Jurkat, Clone E6-1 (cell line): ENCODE results near the gene TIE1.
A peak's percentile ranks its signal among the peaks of the same experiment; 100 is the strongest.

ENCODE experiments used
- DNase-seq: peaks from one replicate; pipeline ENCODE4 v3.0.0-alpha.2; 2011; ENCODE audit warnings: low read depth, low spot score
- H3K4me3 ChIP-seq: 2 replicates; pipeline ENCODE4 v1.5.1; 2011; ENCODE audit warnings: mild to moderate bottlenecking, low read length, control low read depth, moderate library complexity

The TIE1 gene

DNA sequence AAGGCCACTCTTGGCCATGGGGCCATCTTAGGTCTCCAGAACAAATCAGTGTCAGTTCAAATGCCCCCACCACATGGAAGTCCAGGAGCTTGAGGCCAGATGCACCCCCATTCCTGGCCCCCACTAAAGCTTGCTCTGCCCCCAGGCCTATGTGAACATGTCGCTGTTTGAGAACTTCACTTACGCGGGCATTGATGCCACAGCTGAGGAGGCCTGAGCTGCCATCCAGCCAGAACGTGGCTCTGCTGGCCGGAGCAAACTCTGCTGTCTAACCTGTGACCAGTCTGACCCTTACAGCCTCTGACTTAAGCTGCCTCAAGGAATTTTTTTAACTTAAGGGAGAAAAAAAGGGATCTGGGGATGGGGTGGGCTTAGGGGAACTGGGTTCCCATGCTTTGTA lies 21.7 kb downstream of the TIE1 start:
- H3K4me3 ChIP-seq = no peak overlapping the region

DNA sequence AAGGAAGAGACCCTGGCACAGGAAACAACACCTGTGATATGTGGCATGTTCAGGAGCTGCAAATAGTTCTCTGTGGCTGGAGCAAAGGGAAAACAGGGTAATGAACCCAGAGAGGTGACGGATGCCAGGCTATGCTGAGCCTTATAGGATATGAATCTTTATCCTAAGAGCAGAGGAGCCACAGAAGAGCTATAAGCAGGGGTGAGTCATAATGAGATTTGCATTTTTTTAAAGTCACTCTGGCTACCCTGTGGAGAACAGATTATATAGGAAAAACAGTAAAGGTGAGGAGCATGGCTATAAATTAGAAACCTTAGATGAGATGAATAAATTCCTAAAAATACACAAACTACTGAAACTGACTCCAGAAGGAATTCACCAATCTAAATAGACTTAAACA lies 24.0 kb downstream of the TIE1 start:
- no peak for DNase-seq
- no peak overlapping the region for H3K4me3 ChIP-seq

More for the DNA sequence above, 21.7 kb downstream of the TIE1 start:
- DNase-seq = no peak

DNA sequence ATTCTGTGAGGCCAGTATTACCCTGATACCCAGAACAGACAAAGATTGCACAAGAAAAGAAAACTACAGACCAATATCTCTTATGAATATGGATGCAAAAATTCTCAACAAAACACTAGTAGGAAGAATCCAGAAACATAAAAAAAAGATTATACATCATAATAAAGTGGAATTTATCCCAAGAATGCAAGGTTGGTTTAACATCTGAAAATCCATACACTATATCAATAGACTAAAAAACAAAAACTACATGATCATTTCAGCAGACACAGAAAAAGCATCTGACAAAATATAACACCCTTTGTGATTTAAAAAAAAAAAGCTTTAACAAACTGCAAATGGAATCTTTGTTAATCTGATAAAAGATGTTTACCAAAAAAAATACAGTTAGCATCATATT lies 24.6 kb downstream of the TIE1 start:
- H3K4me3 ChIP-seq = no peak overlapping the region
- no peak for DNase-seq

DNA sequence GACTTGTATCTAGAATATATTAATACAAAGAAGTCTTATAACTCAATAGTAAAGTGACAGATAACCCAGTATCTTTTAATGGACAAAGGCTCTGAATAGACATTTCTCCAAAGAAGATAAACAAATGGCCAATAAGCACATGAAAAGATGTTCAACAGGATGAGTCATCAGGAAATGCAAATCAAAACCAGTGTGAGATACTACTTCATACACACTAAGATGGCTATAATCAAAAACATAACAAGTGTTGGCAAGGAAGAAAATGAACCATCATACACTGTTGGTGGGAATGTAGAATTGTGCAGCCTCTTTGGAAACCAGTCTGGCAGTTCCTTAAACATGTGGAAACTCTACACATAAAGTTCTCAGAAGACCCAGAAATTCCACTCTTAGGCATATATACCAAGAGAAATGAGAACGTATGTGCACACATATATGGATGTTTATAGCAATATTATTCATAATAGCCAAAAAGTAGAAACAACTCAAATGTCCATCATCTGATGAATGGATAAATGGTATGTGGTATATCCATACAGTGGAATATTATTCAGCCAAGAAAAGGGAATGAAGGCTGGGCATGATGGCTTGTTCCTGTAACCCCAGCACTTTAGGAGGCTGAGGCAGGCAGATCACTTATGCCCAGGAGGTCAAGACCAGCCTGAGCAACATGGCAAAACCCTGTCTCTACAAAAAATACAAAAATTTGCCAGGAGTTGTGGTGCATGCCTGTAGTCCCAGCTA lies 26.9 kb downstream of the TIE1 start:
- H3K4me3 ChIP-seq = no peak overlapping the region
- no peak for DNase-seq

DNA sequence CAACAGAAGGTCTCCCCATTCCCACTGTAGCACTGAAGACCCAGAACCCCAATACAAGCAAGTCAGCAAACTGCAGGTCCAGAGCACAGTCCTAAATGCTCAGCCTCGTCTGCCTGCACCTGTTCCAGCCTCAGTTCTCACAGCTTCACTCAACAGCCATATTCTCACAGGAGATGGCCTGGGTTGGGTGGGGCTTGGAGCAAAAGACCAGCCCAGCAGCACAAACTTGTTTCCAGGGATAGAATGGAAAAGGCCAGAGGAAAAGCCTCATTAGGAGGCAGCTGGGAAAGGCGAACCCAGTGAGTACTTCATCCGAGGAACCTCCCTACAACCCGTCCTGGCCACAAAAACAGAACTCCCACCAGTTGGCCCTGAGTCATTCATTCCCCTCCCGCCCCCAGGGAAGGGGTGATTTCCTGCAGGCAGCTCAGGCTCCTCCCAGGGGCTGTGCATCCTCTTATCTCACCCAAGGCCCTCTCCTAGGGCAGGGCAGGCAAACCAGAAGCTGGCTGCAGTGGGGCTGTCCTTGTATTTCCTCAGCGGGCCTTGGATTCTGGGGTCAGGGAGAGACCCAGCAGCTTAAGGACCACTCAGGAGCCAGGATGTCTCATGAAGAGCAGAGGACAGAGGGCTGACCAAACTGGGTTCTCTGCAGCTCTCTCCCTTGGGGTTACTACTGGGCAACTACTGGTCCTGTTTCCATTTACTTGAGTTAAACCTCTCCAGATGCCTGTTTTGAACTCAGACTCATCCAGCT lies 29.4 kb downstream of the TIE1 start:
- DNase-seq = peak; percentile 9
- H3K4me3 ChIP-seq = no peak overlapping the region

DNA sequence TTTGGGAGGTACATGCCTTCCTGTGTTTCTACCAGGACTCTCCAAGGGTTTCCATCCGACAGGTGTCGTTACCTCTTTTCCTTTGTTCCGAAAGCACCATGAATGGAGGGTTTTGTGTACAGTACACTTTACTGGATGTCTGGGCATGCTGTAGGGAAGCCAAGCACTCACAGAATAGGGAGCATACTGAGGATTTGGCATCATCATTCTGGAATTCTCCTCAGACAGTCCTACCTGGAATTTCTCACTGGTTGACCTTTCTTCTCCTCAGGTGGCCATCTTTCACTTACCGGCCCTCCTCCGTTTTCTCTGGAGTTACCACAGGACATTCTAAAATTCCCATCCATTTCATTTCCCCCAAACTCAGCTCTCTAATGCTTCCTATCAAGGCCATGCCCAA lies 30.9 kb downstream of the TIE1 start:
- no peak for DNase-seq

DNA sequence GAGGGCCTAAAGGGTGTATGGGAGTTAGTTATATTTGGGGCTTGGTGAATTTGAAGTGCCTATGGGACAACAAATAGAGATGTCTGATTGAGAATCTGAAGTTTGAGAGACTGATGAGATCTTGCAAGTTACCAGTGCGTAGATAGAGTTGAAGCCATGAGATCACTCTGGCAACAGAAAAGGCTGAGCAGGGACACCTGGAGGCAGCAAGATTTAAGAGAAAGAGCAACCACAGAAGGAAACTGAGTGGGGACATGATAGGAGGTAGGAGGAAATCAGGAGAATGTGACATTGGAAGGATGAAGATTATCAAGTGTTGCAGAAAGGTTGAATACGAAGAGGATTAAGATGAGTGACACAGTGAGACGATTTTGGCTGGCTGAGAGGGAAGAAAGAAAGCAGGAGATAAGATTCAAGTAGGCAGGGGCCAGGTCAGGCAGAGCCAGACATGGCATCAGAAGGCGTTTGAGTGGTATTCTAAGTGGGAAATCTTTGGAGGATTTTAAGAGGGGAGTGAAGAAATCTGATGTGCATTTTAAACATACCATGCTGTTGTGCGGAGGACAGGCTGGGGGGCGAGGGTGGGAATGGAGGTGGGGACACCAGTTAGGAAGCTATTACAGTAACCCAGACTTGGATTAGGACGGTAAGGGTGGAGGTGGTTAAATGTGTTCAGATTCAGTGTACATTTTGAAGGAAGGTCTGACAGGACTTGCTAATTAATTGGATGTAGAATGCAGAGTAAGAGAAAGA lies 33.8 kb downstream of the TIE1 start:
- no peak overlapping the region for H3K4me3 ChIP-seq
- no peak for DNase-seq

More for the DNA sequence above, 30.9 kb downstream of the TIE1 start:
- H3K4me3 ChIP-seq = no peak overlapping the region

DNA sequence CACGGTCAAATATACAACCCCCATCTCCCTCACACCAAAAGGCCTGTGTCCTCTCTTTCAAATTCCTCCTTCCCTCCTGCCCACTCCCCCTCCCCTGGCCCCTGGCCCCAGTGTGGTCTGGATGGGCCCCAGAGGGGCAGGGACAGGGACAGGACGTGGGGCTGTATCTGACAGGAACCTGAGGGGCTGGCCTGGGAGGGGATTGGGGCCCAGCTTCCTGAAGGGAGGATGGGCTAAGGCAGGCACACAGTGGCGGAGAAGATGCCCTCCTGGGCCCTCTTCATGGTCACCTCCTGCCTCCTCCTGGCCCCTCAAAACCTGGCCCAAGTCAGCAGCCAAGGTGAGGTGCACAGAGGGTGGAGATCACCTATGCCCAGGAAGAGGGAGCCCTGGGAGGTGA lies 36.8 kb downstream of the TIE1 start, which contains the start of gene MPL:
Gene MPL, plus strand, starts transcription at position 231 of the 400 bp plus-strand sequence. Its CDS starts 31 bp downstream, at position 262.
- no peak within 1 kb of the TSS for H3K4me3 ChIP-seq
- DNase-seq = no peak

DNA sequence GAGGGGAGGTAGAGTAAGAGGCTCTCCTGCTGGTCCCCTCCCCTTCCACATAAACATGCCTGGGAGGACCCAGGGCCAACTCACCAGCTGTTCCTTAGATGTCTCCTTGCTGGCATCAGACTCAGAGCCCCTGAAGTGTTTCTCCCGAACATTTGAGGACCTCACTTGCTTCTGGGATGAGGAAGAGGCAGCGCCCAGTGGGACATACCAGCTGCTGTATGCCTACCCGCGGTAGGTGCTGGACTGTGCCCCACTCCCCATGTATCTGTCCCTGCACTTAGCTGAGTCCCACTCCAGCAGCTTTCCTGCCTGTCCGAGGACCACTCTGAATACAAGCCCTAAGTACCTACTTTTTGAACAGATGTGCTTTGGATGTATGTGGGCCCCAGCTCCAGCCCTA lies 37.2 kb downstream of the TIE1 start:
- H3K4me3 ChIP-seq = no peak overlapping the region
- no peak for DNase-seq

DNA sequence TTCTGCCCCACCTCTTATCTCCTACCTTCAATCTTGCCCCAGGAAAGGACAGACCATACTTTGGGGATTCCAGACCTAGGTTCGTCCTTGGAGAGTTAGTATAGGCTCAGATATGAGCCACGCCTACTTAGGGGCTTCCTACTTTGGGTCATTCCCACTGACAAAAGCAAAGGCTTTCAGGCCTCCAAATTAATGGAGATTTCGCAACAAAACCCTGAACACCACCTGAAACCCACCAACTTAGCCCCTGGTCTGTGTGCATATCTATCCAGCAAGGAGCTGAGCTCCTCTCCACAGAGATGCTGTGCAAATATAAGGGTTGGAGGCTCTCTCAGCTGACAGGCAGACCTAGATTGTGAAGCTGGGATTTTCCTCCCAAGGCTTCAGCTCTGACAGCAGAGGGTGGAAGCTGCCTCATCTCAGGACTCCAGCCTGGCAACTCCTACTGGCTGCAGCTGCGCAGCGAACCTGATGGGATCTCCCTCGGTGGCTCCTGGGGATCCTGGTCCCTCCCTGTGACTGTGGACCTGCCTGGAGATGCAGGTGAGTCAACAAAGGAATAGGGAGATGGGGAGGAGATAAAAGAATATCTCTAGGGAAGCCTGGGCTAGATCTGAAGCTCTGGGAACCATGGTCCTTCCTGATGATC lies 38.9 kb downstream of the TIE1 start:
- no peak overlapping the region for H3K4me3 ChIP-seq
- no peak for DNase-seq

DNA sequence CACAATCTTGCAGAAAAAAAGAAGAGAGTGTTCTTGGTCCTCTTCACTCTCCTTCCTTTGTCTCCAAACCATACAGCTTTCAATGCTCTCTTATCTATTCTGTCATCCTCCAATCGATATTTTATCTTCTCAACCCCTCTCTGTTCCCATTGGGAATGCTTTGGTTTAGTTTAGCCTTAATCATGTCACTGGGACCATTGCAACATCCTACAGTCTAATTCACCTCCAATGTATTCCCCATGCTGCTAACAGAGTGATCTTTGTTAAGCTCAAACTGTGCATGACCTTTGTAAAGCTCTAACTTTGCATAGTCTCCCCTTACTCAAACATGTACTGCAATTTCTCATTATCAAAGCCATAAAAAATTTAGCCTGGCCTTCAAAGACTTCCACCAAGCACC lies 39.8 kb downstream of the TIE1 start:
- no peak for DNase-seq
- H3K4me3 ChIP-seq = no peak overlapping the region

DNA sequence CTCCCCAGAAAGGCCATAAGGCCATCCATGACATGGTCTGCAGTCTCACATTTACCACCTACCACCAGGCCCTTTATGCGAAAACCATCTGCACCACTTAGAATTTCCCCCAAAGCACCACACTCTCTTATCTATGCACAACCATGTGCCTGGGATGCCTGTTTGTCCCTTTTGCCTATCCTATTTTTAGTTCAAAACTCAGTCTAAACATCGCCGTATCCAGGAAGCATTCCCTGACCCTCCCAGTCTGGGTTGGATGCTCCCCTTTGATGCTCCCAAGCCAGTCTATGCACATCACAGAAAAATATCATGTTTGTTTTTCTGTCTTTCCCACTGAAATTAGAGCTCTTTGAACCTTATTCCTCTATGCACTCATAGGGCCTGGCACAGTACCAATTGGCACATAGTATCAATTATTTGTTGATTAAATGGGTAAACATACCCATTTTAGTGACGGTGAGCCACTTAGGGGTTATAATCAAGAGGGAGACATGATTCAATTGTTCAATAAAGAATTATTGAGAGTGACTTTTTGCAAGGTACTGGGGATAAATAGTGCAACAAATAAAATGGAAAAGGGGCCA lies 43.6 kb downstream of the TIE1 start:
- H3K4me3 ChIP-seq = no peak overlapping the region
- DNase-seq = no peak

DNA sequence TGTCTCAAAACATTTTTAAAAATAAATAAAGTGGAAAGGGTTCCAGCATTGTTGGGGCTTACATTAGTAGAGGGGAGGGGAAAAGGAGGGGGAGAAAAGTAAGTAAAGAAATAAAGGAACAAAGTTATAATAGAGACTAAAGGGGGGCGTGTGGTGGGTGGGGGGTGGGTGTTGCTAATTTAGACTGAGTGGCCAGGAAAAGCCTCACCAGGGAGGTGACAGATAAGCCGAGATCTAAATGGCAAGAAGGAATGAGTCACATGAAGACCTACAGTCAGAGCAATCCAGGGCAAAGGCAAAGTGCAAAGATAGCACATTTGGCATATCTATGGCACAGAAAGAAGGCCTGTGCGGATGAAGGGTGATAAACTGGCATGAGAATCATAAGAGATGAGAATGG lies 44.3 kb downstream of the TIE1 start:
- no peak overlapping the region for H3K4me3 ChIP-seq
- no peak for DNase-seq

DNA sequence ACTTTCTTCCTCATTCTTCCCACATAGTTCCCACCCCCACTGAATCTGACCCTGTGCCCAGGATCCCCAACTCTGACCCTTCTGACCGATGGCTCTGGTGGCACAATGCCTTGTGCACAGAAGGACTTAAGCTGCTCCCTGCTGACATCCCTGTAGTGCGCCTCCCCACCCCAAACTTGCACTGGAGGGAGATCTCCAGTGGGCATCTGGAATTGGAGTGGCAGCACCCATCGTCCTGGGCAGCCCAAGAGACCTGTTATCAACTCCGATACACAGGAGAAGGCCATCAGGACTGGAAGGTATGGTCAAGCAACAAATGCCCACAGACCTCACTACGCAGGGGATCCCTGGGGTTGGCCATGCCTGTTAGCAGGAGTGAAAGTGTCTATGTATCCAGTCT lies 45.9 kb downstream of the TIE1 start:
- no peak for DNase-seq
- no peak overlapping the region for H3K4me3 ChIP-seq

DNA sequence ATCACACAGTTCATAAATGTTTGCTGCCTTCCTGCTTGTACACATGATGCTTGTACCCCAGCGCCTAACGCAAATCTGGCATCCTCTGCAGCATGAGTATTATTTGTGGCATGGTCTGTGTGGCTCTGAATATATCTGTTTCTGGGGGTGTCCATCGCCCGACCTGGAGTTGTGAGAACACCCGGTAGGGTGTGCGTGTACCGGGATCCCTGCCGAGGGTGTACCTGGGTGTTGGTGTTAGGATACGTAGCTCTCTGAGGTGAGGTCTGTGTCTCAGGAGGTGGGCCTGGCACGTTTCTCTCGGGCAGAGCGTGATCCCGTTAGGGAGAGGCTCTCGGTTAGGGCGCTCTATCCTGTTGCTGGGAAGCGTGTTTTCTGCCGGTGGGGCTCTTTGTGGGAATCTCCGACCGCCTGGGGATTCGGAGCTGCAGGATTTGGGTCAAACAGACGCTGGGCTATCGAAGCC lies 47.6 kb downstream of the TIE1 start:
- no peak overlapping the region for H3K4me3 ChIP-seq
- DNase-seq = no peak

DNA sequence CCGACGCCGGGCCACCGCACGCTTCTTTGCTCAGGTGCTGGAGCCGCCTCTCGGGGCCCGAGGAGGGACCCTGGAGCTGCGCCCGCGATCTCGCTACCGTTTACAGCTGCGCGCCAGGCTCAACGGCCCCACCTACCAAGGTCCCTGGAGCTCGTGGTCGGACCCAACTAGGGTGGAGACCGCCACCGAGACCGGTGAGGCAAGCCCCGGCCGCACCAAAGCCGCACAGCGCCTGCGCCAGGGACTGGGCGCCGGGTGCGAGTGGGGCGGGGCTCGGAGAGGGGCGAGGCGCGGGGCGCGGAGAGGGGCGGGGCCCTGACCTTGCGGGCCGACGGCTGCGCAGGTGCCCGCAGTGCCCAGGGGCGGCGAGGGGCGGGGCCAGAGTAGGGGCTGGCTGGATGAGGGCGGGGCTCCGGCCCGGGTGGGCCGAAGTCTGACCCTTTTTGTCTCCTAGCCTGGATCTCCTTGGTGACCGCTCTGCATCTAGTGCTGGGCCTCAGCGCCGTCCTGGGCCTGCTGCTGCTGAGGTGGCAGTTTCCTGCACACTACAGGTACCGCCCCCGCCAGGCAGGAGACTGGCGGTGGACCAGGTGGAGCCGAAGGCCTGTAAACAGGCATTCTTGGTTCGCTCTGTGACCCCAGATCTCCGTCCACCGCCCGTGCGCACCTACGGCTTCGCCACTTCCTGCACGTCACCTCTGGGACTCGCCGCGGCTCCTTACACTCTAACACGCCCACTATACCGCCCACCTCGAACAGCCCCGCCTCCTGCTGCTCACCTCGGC lies 48.2 kb downstream of the TIE1 start:
- H3K4me3 ChIP-seq = peak overlapping the region; percentile 59
- no peak for DNase-seq

DNA sequence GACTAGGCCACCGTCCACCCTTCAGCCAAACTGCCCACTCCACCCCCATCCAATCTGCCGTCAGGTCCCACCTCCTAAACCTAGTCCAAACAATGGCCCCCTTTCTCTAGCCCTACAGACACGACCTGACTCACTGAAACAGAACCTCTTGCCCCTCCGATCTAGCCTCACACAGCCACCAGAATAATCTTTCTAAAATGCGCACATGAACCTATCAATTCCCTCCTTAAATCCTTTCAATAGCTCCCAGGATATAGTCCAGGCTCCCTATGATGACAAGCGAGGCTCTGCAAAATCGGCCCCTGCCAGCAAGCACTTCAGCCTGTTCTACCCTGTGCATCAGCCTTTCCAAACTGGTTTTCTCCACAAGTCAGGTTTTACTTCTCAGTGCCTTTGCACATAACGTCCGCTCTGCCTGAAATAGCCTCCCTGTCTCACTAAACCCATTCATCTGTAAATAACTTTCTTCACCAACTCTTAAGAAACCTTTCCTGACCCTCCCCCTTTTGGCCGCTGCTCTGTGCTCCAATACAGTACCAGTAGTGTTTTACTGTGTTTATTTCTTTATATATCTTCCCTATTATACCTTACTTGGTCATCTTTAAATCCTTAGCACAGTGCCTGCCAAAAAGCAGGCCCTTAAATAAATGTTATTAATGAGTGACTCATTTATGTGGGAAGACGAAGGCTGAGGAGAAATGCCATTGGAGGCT lies 49.0 kb downstream of the TIE1 start:
- DNase-seq = no peak
- peak overlapping the region; percentile 59 for H3K4me3 ChIP-seq

DNA sequence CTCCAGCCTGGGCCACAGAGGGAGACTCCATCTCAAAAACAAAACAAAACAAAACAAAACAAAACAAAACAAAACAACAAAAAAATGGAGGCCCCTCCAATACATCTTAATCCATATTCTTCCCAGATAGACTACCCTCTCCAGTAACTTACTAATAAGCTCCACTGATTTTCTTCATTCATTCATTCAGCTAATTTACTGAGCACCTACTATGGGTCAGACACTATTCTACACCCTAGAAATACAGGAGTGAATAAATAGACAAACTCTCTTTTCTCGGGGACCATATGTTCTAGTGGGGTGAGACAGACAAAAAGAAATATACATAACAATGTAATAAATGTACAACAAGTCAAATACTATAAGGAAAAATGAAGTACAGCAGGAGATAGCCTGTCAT lies 50.2 kb downstream of the TIE1 start:
- DNase-seq = no peak
- H3K4me3 ChIP-seq = no peak overlapping the region
